Epithelial cell of proximal tubule (primary cell): ENCODE results near the gene EEIG1. TPM values are rescaled to one million over a fixed set of nuclear protein-coding genes. Genes with fewer than 3 reads are reported as not detected.

ENCODE experiments used
- DNase-seq: peaks from one replicate; pipeline ENCODE4 v3.0.0-alpha.2; 2011; ENCODE audit warnings: low read depth
- H3K4me3 ChIP-seq: 2 replicates; pipeline ENCODE4 v1.5.1; 2011; ENCODE audit warnings: low read depth, mild to moderate bottlenecking, low read length
- CTCF ChIP-seq: conservative IDR thresholded peaks from 2 replicates; pipeline ENCODE4 v1.5.1; 2012; ENCODE audit warnings: low read depth, mild to moderate bottlenecking, low read length
- total RNA-seq: library from RNA; depleted of rRNA; stranded (reverse); fragments of >200 nt; gene quantifications from 2 replicates; pipeline ENCODE4 v1.2.3, GENCODE V29; 2015

The EEIG1 gene
- total RNA-seq, 1 donor from 2014 or later = 5.0 TPM

- DNase-seq = no peak
- no peak overlapping the region for H3K4me3 ChIP-seq
- no peak for TF ChIP-seq CTCF
Observed at GRCh38 chr9:128001151-128001778, 20.5 kb upstream of the EEIG1 start.

- TF ChIP-seq CTCF = no peak
- no peak for DNase-seq
- no peak overlapping the region for H3K4me3 ChIP-seq
Observed at GRCh38 chr9:127999461-127999860, 18.7 kb upstream of the EEIG1 start.

GRCh38 chr9:127993721-127994120, 12.9 kb upstream of the EEIG1 start:
- TF ChIP-seq CTCF = no peak
- DNase-seq = no peak
- H3K4me3 ChIP-seq = no peak overlapping the region

- TF ChIP-seq CTCF = no peak
- no peak for DNase-seq
- no peak overlapping the region for H3K4me3 ChIP-seq
Observed at GRCh38 chr9:127991757-127992274, 11.0 kb upstream of the EEIG1 start.

- H3K4me3 ChIP-seq = no peak overlapping the region
- TF ChIP-seq CTCF = no peak
- DNase-seq = peak; percentile 65
Observed at GRCh38 chr9:127991017-127991756, 10.4 kb upstream of the EEIG1 start.

- no peak for TF ChIP-seq CTCF
- no peak overlapping the region for H3K4me3 ChIP-seq
- DNase-seq = no peak
Observed at GRCh38 chr9:127990554-127990953, 9.8 kb upstream of the EEIG1 start.
